Left ventricle myocardium inferior (tissue), 1 donor: ENCODE data around the gene ADORA2A. TPM values are rescaled to one million over a fixed set of nuclear protein-coding genes. Genes with fewer than 3 reads are reported as not detected.

Source experiments
- DNase-seq: peaks from one replicate; pipeline ENCODE4 v3.0.0-alpha.2; 2020
- H3K27ac ChIP-seq: fragments of 200-600 bp; replicated peaks from 2 replicates; pipeline ENCODE4 v1.8.0; 2021
- H3K27me3 ChIP-seq: fragments of 200-600 bp; 2 replicates; pipeline ENCODE4 v1.8.0; 2021; ENCODE audit warnings: low read depth
- H3K36me3 ChIP-seq: fragments of 200-600 bp; 2 replicates; pipeline ENCODE4 v1.8.0; 2021
- H3K4me1 ChIP-seq: fragments of 200-600 bp; 2 replicates; pipeline ENCODE4 v1.8.0; 2021
- H3K4me3 ChIP-seq: fragments of 200-600 bp; 2 replicates; pipeline ENCODE4 v1.8.0; 2021; ENCODE audit warnings: mild to moderate bottlenecking, moderate library complexity
- H3K9me3 ChIP-seq: fragments of 200-600 bp; replicated peaks from 2 replicates; pipeline ENCODE4 v1.8.0; 2021
- CTCF ChIP-seq: fragments of 200-600 bp; IDR thresholded peaks from 2 replicates; pipeline ENCODE4 v1.8.0; 2021; ENCODE audit warnings: antibody characterized with exemption, mild to moderate bottlenecking, borderline replicate concordance
- intact Hi-C: fragments of 100-400 bp; cut with micrococcal nuclease; formaldehyde crosslinking; loops from one replicate; pipeline ENCODE4 v1.11.0; 2022
- total RNA-seq: library from RNA; stranded (reverse); fragmentation: NEBNext Ultra II Directional; extraction: Animal tissue kit (Norgen Biotek cat#: 25700); gene quantifications from one replicate; pipeline ENCODE4 v1.2.1, GENCODE V29; 2021
- donor health status: DM: no; HTN: yes; CAD: no; lungs with severe emphysema.

ADORA2A gene
- total RNA-seq, 1 donor from 2014 or later: 3.6 TPM

- no peaks in the 10 kb centered on the region for H3K9me3 ChIP-seq
- TF ChIP-seq CTCF: no peak
- H3K4me1 ChIP-seq: peaks cover 52% of the 10 kb centered on the region
- H3K27me3 ChIP-seq: no peaks in the 10 kb centered on the region
- H3K36me3 ChIP-seq: no peaks in the 10 kb centered on the region
- peak overlapping the region; percentile 42 for H3K27ac ChIP-seq
- no peak overlapping the region for H3K4me3 ChIP-seq
- no peak for DNase-seq
- intact Hi-C loops: no loop called here
These were observed 17.5 kb downstream of the ADORA2A start for GRCh38 chr22:24444729-24445466.

- Histone ChIP-seq H3K27me3 (no peaks in the 10 kb centered on the region), H3K36me3 (no peaks in the 10 kb centered on the region), H3K9me3 (no peaks in the 10 kb centered on the region), H3K27ac (peak overlapping the region; percentile 42), H3K4me1 (peaks cover 52% of the 10 kb centered on the region), H3K4me3 (no peak overlapping the region)
- no peak for TF ChIP-seq CTCF
- intact Hi-C loops: no loop called here
- no peak for DNase-seq
These were observed 18.3 kb downstream of the ADORA2A start for GRCh38 chr22:24445481-24446259.

GRCh38 chr22:24446260-24446611 lies 18.8 kb downstream of the ADORA2A start:
- peak overlapping the region; percentile 42 for H3K27ac ChIP-seq
- no peak for DNase-seq
- intact Hi-C loops: no loop called here
- no peaks in the 10 kb centered on the region for H3K9me3 ChIP-seq
- H3K36me3 ChIP-seq: no peaks in the 10 kb centered on the region
- H3K27me3 ChIP-seq: no peaks in the 10 kb centered on the region
- no peak overlapping the region for H3K4me3 ChIP-seq
- H3K4me1 ChIP-seq: peaks cover 52% of the 10 kb centered on the region
- TF ChIP-seq CTCF: no peak

- no peaks in the 10 kb centered on the region for H3K9me3 ChIP-seq
- peak; percentile 25 for DNase-seq
- intact Hi-C loops: no loop called here
- no peaks in the 10 kb centered on the region for H3K27me3 ChIP-seq
- peaks cover 29% of the 10 kb centered on the region for H3K4me1 ChIP-seq
- H3K4me3 ChIP-seq: no peak overlapping the region
- no peaks in the 10 kb centered on the region for H3K36me3 ChIP-seq
- H3K27ac ChIP-seq: peak overlapping the region; percentile 45
- no peak for TF ChIP-seq CTCF
These were observed 23.2 kb downstream of the ADORA2A start for GRCh38 chr22:24450610-24451009.

- TF ChIP-seq CTCF: no peak
These were observed 23.8 kb downstream of the ADORA2A start for GRCh38 chr22:24451162-24451561.

More at GRCh38 chr22:24451162-24451561, 23.8 kb downstream of the ADORA2A start:
- Histone ChIP-seq H3K36me3 (no peaks in the 10 kb centered on the region), H3K4me1 (peaks cover 32% of the 10 kb centered on the region), H3K27ac (peak overlapping the region; percentile 45), H3K27me3 (no peaks in the 10 kb centered on the region), H3K9me3 (no peaks in the 10 kb centered on the region), H3K4me3 (no peak overlapping the region)
- intact Hi-C loops: no loop called here
- DNase-seq: no peak
